ENCODE measurements around the gene CDON.

Gene CDON

GRCh38 chr11:125954123-125954944 lies 108.3 kb downstream of the CDON start:
- no peak for DNase-seq

- no peak for DNase-seq
Measured at GRCh38 chr11:125953401-125953935, 109.2 kb downstream of the CDON start.

- DNase-seq: no peak
Measured at GRCh38 chr11:125952973-125953372, 109.7 kb downstream of the CDON start.

GRCh38 chr11:125952559-125952958 lies 110.1 kb downstream of the CDON start:
- no peak for DNase-seq

GRCh38 chr11:125951731-125952130 lies 110.9 kb downstream of the CDON start:
- DNase-seq: no peak

GRCh38 chr11:125950696-125951651 lies 111.7 kb downstream of the CDON start:
- no peak for DNase-seq

GRCh38 chr11:125950178-125950490 lies 112.5 kb downstream of the CDON start:
- no peak for DNase-seq

GRCh38 chr11:125949271-125950177 lies 113.1 kb downstream of the CDON start:
- no peak for DNase-seq

- DNase-seq: no peak
Measured at GRCh38 chr11:125948278-125949051, 114.2 kb downstream of the CDON start.

GRCh38 chr11:125947419-125948277 lies 115.0 kb downstream of the CDON start:
- DNase-seq: no peak

GRCh38 chr11:125946712-125947418 lies 115.8 kb downstream of the CDON start:
- DNase-seq: no peak

GRCh38 chr11:125945797-125946520 lies 116.7 kb downstream of the CDON start, which contains the start of gene VSIG10L2:
Gene VSIG10L2, plus strand, starts transcription at chr11:125946044. Its CDS starts 12 bp downstream, at chr11:125946056.
- no peak for DNase-seq

- no peak for DNase-seq
Measured at GRCh38 chr11:125945011-125945796, 117.5 kb downstream of the CDON start.

- no peak for DNase-seq
Measured at GRCh38 chr11:125944350-125945010, 118.2 kb downstream of the CDON start.

GRCh38 chr11:125943661-125944349 lies 118.9 kb downstream of the CDON start:
- no peak for DNase-seq

- no peak for DNase-seq
Measured at GRCh38 chr11:125942771-125943428, 119.8 kb downstream of the CDON start.
